HCT116 (cell line): Measurements from ENCODE around the gene RXRA. TPM values are rescaled to one million over a fixed set of nuclear protein-coding genes. Genes with fewer than 3 reads are reported as not detected.

Source experiments
- ATAC-seq: fragments of 200-7000 bp; cut with Tn5 transposase; 2 replicates; pipeline ENCODE4 v1.9.1; 2020; ENCODE audit warnings: mild to moderate bottlenecking, moderate library complexity
- BruUV-seq: library from RNA; stranded (reverse); fragments of 400-500 nt; replicated peaks from 2 replicates; lab custom pipeline; 2021; lab: Mats Ljungman, UMichigan
- CTCF ChIA-PET: fragments of 300-600 bp; sonication (Branson Sonifier 250); formaldehyde crosslinking; loops from one replicate; lab custom pipeline; 2021; ENCODE audit warnings: antibody characterized with exemption; lab: Charles Lee
- POLR2A ChIA-PET: fragments of 300-600, 350-600 bp; sonication (Branson Sonifier 250); formaldehyde crosslinking; loops from one replicate; lab custom pipeline; 2021; ENCODE audit warnings: antibody characterized with exemption; lab: Charles Lee
- RAD21 ChIA-PET, 2 experiments: fragments of 300-600 bp; sonication (Branson Sonifier 250); formaldehyde crosslinking; loops; one replicate each; lab custom pipeline; 2023; ENCODE audit warnings: low total read pairs in 2 of 2; ENCODE audit not compliant: uncharacterized antibody in 2 of 2, unreplicated experiment in 2 of 2, low non-redundant PET in 1 of 2; lab: Charles Lee
- DNase-seq: peaks from one replicate; pipeline ENCODE4 v3.0.0-alpha.2; 2010; ENCODE audit warnings: low read depth, low spot score
- H2AFZ ChIP-seq: fragments of 200-600 bp; shearing (Covaris generic), sonication (generic); 2 replicates; pipeline ENCODE4 v1.6.1; 2017; ENCODE audit warnings: low read depth, mixed run types, mixed read lengths, antibody characterized with exemption, low read length; ENCODE audit not compliant: poor library complexity, severe bottlenecking
- H3K27ac ChIP-seq: 2 replicates; pipeline ENCODE4 v1.5.1; 2012; ENCODE audit warnings: low read depth, low read length
- H3K27me3 ChIP-seq: fragments of 200-600 bp; sonication (generic); 2 replicates; pipeline ENCODE4 v1.6.1; 2016; ENCODE audit warnings: mixed run types, low read length, mixed read lengths; ENCODE audit not compliant: insufficient read depth
- H3K36me3 ChIP-seq, 2 experiments: fragments of 200-500 bp in 1 of 2; fragments of 200-600 bp in 1 of 2; sonication (Bioruptor generic) in 1 of 2; sonication (generic) in 1 of 2; 2 replicates each; pipeline versions ENCODE4 v1.5.1 to v1.6.1; 2014 to 2016; ENCODE audit warnings: low read length in 2 of 2, inconsistent platforms in 1 of 2, mixed read lengths in 1 of 2, mixed run types in 1 of 2; ENCODE audit not compliant: insufficient read depth in 2 of 2, control insufficient read depth in 1 of 2
- H3K4me1 ChIP-seq, 2 experiments: fragments of 200-600 bp in 1 of 2; sonication (generic) in 1 of 2; 2 replicates each; pipeline versions ENCODE4 v1.5.1 to v1.6.1; 2012 to 2017; ENCODE audit warnings: low read length in 2 of 2, inconsistent platforms in 1 of 2, mild to moderate bottlenecking in 1 of 2, mixed read lengths in 1 of 2, mixed run types in 1 of 2, moderate library complexity in 1 of 2; ENCODE audit not compliant: insufficient read depth in 2 of 2, control insufficient read depth in 1 of 2
- H3K4me2 ChIP-seq: fragments of 200-600 bp; sonication (generic); 2 replicates; pipeline ENCODE4 v1.6.1; 2017; ENCODE audit warnings: mixed run types, low read length, mixed read lengths
- H3K4me3 ChIP-seq, 2 experiments: fragments of 200-600 bp in 1 of 2; sonication (generic) in 1 of 2; replicated peaks in 1 of 2; 2 replicates each; pipeline ENCODE4 v1.5.1; 2011 to 2016; ENCODE audit warnings: low read length in 2 of 2, control low read depth in 1 of 2, low read depth in 1 of 2, mild to moderate bottlenecking in 1 of 2, mixed read lengths in 1 of 2, mixed run types in 1 of 2
- H3K79me2 ChIP-seq: fragments of 200-600 bp; sonication (generic); 2 replicates; pipeline ENCODE4 v1.6.1; 2017; ENCODE audit warnings: mild to moderate bottlenecking, mixed run types, low read length, moderate library complexity, mixed read lengths; ENCODE audit not compliant: insufficient read depth
- H3K9ac ChIP-seq: fragments of 200-600 bp; sonication (generic); 2 replicates; pipeline ENCODE4 v1.6.1; 2016; ENCODE audit warnings: low read length, mixed read lengths
- H3K9me2 ChIP-seq: fragments of 200-600 bp; sonication (generic), shearing (Covaris generic); 2 replicates; pipeline ENCODE4 v1.6.1; 2017; ENCODE audit warnings: mixed run types, mild to moderate bottlenecking, moderate library complexity; ENCODE audit not compliant: insufficient read depth
- H3K9me3 ChIP-seq, 2 experiments: fragments of 200-500 bp in 1 of 2; fragments of 200-600 bp in 1 of 2; sonication (Bioruptor generic) in 1 of 2; sonication (generic) in 1 of 2; 2 replicates each; pipeline ENCODE4 v1.6.1; 2014 to 2017; ENCODE audit warnings: low read length in 2 of 2, mixed read lengths in 2 of 2, inconsistent platforms in 1 of 2, low read depth in 1 of 2, mild to moderate bottlenecking in 1 of 2, mixed run types in 1 of 2, moderate library complexity in 1 of 2; ENCODE audit not compliant: control insufficient read depth in 1 of 2, insufficient read depth in 1 of 2
- H4K20me1 ChIP-seq: fragments of 200-600 bp; sonication (generic), shearing (Covaris generic); 2 replicates; pipeline ENCODE4 v1.6.1; 2017; ENCODE audit warnings: mixed run types, mild to moderate bottlenecking, moderate library complexity; ENCODE audit not compliant: insufficient read depth
- CBX3 ChIP-seq: IDR thresholded peaks from 2 replicates; pipeline ENCODE4 v1.6.1; 2012; ENCODE audit warnings: low read depth
- EGR1 ChIP-seq: IDR thresholded peaks from 2 replicates; pipeline ENCODE4 v1.6.1; 2012; ENCODE audit warnings: low read depth
- EZH2phosphoT487 ChIP-seq: fragments of 200-600 bp; IDR thresholded peaks from 2 replicates; pipeline ENCODE4 v1.6.1; 2018; ENCODE audit warnings: antibody characterized with exemption, borderline replicate concordance
- FOSL1 ChIP-seq: IDR thresholded peaks from 2 replicates; pipeline ENCODE4 v1.6.1; 2012; ENCODE audit warnings: low read depth
- JUND ChIP-seq: IDR thresholded peaks from 2 replicates; pipeline ENCODE4 v1.6.1; 2012
- POLR2A ChIP-seq: IDR thresholded peaks from 2 replicates; pipeline ENCODE4 v1.7.0; 2011; ENCODE audit warnings: borderline replicate concordance; ENCODE audit not compliant: insufficient read depth, insufficient read length; ENCODE audit errors: extremely low read depth
- POLR2AphosphoS5 ChIP-seq: IDR thresholded peaks from 2 replicates; pipeline ENCODE4 v1.6.1; 2011; ENCODE audit warnings: mild to moderate bottlenecking, low read depth, low read length, moderate library complexity
- RAD21 ChIP-seq: IDR thresholded peaks from 2 replicates; pipeline ENCODE4 v1.6.1; 2012; ENCODE audit warnings: low read depth, mild to moderate bottlenecking
- SIN3A ChIP-seq: IDR thresholded peaks from 2 replicates; pipeline ENCODE4 v1.6.1; 2012; ENCODE audit warnings: low read depth
- SP1 ChIP-seq: IDR thresholded peaks from 2 replicates; pipeline ENCODE4 v1.6.1; 2012; ENCODE audit warnings: low read depth
- TCF7L2 ChIP-seq: IDR thresholded peaks from 2 replicates; pipeline ENCODE4 v1.7.0; 2011; ENCODE audit warnings: borderline replicate concordance, inconsistent platforms; ENCODE audit not compliant: insufficient read depth, insufficient read length; ENCODE audit errors: extremely low read depth
- YY1 ChIP-seq: IDR thresholded peaks from 2 replicates; pipeline ENCODE4 v1.6.1; 2011; ENCODE audit warnings: low read length, low read depth, moderate library complexity, mild to moderate bottlenecking; ENCODE audit not compliant: insufficient replicate concordance; ENCODE audit errors: extremely low read depth
- ZFX ChIP-seq: fragments of 450-650 bp; IDR thresholded peaks from 2 replicates; pipeline ENCODE4 v1.6.1; 2017
- ZNF274 ChIP-seq: fragments of 200-500 bp; sonication (Bioruptor generic); IDR thresholded peaks from 2 replicates; pipeline ENCODE4 v1.6.1; 2014; ENCODE audit warnings: mild to moderate bottlenecking, low read depth, low read length, inconsistent platforms
- intact Hi-C: fragments of 100-400 bp; cut with micrococcal nuclease; formaldehyde crosslinking; loops from 2 replicates; pipeline ENCODE4 v1.10.0; 2022
- total RNA-seq: library from RNA; stranded (reverse); gene quantifications from one replicate; pipeline ENCODE4 v1.2.1, GENCODE V29; 2021; ENCODE audit not compliant: unreplicated experiment
- TF ChIP-seq, protein P1 (sequence below): IDR thresholded peaks from 2 replicates; pipeline ENCODE4 v1.6.1; 2012
- TF ChIP-seq, protein P2 (sequence below): IDR thresholded peaks from 2 replicates; pipeline ENCODE4 v1.6.1; 2012
- TF ChIP-seq, protein P3 (sequence below): IDR thresholded peaks from 2 replicates; pipeline ENCODE4 v1.6.1; 2011; ENCODE audit warnings: mild to moderate bottlenecking, low read length, moderate library complexity; ENCODE audit not compliant: insufficient replicate concordance; ENCODE audit errors: extremely low read depth

Gene RXRA
- total RNA-seq, 1 experiment from 2014 or later: 43.9 TPM

DNA sequence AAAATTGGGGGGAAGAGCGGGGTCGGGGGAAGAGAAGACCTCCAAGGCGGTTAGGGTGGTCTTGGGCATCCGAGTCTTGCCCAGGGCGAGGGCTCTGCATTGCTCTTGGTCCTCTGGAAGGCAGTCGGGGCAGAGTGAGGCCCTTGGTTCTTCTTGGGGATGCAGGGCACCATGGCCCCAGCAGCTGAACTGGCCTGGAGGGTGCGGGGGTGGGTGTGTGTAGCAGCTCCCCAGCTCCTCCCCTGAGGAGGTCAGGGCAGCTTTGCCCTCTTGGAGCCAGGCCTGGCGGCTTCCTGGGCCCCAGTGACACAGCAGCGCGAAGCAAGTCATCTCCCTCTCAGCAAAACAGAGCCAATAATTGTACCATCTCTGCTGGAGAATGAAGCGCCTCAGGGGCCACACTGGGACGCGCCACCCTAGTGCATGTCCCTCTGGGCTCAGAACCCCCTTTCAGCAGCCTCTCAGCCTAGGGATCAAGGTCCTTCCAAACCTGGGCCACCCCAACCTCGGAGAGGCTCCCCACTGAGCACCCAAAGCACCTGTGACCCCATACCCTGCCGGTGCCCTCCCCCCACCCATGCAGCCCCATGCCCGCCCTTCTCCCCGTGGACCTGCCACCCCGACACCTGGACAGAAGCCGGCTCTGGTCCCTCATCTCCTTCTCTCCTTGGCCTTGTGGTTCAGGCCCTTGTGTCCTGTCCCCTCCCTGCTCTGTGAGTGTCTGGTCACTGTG lies 10.4 kb upstream of the RXRA start:
- Histone ChIP-seq H3K27ac (no peak overlapping the region), H3K4me2 (no peak overlapping the region), H3K79me2 (no peaks in the 10 kb centered on the region), H3K9me2 (no peaks in the 10 kb centered on the region), H3K36me3 (no peaks in the 10 kb centered on the region), H2AFZ (no peak overlapping the region), H4K20me1 (no peaks in the 10 kb centered on the region), H3K4me3 (no peak overlapping the region), H3K9ac (no peak overlapping the region), H3K27me3 (no peaks in the 10 kb centered on the region), H3K4me1 (peaks cover 0 to 3% of the 10 kb centered on the region in 2 experiments; a peak in 1 of 4 replicates), H3K9me3 (no peaks in the 10 kb centered on the region)
- ATAC-seq: no peak
- no peak for DNase-seq
- POLR2A ChIA-PET: no interaction called here
- intact Hi-C loops: no loop called here
- no TSS peak for BruUV-seq
- RAD21 ChIA-PET: no interaction called here
- TF ChIP-seq EGR1 (no peak), SIN3A (no peak), YY1 (no peak), CBX3 (no peak), RAD21 (no peak), ZFX (no peak)
- TF ChIP-seq, protein P1, sequence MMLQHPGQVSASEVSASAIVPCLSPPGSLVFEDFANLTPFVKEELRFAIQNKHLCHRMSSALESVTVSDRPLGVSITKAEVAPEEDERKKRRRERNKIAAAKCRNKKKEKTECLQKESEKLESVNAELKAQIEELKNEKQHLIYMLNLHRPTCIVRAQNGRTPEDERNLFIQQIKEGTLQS: no peak
- CTCF ChIA-PET: no interaction called here

DNA sequence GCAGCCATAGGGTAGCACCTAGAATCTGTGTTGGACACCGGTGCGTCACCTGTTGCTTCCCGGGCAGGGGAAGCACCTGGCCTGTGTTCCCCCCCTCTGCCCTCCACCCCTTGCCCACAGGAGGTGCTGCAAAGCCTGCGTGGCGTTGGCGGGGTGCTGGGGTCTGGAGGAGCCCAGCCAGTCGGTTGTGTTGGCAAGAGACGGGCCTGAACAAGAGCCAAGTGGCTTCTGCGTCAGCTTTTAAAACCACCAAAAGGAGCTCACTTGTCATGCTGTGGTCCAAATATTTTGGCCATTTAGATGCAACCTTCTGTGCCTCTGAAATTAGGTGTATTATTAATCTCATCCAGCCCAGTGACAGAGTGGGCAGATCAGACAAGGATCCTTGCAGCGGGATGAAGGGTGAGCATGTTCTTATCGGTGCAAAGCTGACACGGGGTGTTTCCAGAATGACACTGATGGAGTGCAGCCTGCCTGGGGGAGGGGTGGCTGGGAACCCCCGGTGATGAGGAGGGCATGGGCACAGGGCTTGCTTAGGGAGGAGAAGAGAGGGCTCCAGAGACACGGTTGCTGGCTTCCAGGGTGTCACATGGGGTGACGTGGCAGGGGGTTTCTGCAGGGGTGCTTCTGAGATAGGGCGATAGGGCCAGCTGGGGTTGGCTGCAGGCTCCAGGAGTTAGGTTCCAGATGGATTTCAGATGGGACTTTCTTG lies 9.7 kb upstream of the RXRA start:
- H3K36me3 ChIP-seq: no peaks in the 10 kb centered on the region
- peaks cover 0 to 3% of the 10 kb centered on the region in 2 experiments; a peak in 1 of 4 replicates for H3K4me1 ChIP-seq
- no TSS peak for BruUV-seq
- TF ChIP-seq SP1 (no peak), FOSL1 (no peak), POLR2A (no peak), YY1 (no peak), EGR1 (no peak), RAD21 (no peak), JUND (no peak), POLR2AphosphoS5 (no peak), TCF7L2 (no peak), ZNF274 (no peak), EZH2phosphoT487 (no peak)
- TF ChIP-seq, protein P2, sequence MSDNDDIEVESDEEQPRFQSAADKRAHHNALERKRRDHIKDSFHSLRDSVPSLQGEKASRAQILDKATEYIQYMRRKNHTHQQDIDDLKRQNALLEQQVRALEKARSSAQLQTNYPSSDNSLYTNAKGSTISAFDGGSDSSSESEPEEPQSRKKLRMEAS: no peak
- TF ChIP-seq, protein P1: no peak
- TF ChIP-seq, protein P3, sequence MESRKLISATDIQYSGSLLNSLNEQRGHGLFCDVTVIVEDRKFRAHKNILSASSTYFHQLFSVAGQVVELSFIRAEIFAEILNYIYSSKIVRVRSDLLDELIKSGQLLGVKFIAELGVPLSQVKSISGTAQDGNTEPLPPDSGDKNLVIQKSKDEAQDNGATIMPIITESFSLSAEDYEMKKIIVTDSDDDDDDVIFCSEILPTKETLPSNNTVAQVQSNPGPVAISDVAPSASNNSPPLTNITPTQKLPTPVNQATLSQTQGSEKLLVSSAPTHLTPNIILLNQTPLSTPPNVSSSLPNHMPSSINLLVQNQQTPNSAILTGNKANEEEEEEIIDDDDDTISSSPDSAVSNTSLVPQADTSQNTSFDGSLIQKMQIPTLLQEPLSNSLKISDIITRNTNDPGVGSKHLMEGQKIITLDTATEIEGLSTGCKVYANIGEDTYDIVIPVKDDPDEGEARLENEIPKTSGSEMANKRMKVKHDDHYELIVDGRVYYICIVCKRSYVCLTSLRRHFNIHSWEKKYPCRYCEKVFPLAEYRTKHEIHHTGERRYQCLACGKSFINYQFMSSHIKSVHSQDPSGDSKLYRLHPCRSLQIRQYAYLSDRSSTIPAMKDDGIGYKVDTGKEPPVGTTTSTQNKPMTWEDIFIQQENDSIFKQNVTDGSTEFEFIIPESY: no peak

More for the DNA sequence above, 9.7 kb upstream of the RXRA start:
- H3K9ac ChIP-seq: no peak overlapping the region
- no peaks in the 10 kb centered on the region for H4K20me1 ChIP-seq
- DNase-seq (no peak), ATAC-seq (no peak)
- H3K79me2 ChIP-seq: no peaks in the 10 kb centered on the region
- H3K9me2 ChIP-seq: no peaks in the 10 kb centered on the region
- ChIA-PET POLR2A (interaction anchor here (0.6 kb wide), 1 partner anchor 8 kb away, joined by 3 read pairs; no protein-coding TSS in a partner anchor), RAD21 (no interaction called here), CTCF (no interaction called here)
- H3K27me3 ChIP-seq: no peaks in the 10 kb centered on the region
- H3K4me2 ChIP-seq: no peak overlapping the region
- H3K27ac ChIP-seq: no peak overlapping the region
- H3K9me3 ChIP-seq: no peaks in the 10 kb centered on the region
- intact Hi-C loops: no loop called here
- no peak overlapping the region for H3K4me3 ChIP-seq
- no peak overlapping the region for H2AFZ ChIP-seq
